ENCODE results near the gene USH2A.

USH2A gene

DNA sequence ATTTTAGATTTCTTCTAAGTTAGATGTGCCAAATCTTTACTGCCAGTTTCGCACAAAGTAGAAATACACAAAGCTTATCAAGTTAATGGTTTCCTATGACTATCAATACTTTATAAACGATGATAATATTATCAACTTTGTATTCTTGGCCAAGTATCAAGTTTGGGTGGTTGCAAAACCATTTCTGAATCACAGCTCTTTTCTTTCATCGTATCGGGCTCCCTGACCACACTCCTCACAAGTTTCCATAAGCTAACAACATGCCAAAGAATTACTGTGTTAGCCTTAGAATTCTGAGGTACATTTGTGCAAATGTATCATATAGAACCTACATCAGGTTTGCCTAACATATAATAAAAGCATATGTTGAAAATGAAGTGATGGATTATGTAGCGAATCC, 545.1 kb downstream of the USH2A start:
- no peak for DNase-seq (ENCODE audit: low read depth in 4 of 4, low spot score in 1 of 4)

DNA sequence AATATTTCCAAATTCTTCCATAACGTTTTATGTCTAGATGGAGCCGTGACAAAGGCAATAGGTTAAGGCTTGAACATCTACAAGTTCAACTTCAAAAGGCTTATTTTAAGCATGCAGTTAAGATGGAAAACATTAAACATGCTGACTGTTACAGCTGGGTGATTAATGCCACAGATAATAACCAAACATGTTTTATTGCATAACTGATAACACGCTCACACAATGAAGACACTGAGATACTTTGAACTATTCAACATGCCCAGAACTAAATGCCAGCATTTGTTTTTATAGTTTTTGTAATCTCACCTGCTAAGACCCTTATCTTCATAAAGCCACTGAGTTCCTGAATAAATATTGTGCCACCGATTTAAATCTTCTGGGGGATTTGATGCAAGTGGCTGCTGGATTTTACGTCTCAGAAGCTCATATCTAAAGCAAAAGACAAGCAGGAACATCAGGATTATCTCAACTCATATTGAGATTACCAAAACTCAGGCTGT, 545.7 kb downstream of the USH2A start:
- no peak for DNase-seq (ENCODE audit: low read depth in 4 of 4, low spot score in 1 of 4)

DNA sequence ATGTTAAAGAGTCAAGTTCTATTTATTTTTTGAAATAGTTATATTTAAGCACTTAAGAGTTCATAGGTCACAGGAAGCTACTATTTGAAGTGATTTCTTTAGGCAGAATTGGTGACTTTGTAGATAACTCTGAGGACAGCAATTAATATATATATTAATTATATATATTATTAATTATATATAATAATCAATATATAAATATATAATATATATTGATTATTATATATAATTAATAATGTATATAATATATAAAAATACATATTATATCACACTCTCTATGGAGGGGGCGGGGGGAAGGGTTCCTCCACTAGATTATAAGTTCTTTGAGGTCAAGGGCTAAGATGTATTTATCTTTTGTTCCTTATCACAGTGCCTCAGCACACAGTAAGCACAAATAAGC, 547.5 kb downstream of the USH2A start:
- DNase-seq (ENCODE audit: low read depth in 4 of 4, low spot score in 1 of 4) = no peak

DNA sequence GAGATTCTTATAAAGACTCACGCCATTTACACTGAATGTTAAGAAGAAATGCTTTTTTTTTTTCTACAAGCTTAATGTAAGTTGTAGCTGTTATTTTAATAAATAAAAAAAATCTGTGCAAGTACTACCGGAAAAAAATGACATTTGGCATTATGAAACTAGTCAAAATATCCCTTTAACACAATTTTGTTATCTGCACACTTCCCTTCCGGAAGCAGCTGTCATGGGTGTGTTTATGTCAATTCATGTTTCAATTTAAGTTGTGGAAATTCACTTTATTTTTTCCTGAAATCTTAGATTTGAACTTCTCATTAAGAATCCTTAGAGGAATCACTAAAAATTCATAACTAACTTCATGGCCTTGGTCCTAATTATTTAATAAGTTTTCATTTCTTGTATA, 548.0 kb downstream of the USH2A start:
- no peak for DNase-seq (ENCODE audit: low read depth in 4 of 4, low spot score in 1 of 4)

DNA sequence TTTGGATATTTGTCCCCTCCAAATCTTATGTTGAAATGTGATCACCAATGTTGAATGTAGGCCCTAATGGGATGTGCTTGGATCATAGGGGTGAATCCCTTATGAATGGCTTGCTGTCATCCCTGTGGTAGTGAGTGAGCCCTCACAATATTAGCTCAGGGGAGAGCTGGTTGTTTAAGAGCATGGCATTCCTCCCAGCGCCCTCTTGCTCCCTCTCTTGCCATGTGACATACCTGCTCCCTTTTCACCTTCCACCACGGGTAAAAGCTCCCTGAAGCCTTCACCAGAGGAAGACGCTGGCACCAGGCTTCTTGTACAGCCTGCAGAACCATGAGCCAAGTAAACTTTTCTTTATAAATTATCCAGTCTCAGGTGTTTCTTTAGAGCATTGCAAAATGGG, 550.6 kb downstream of the USH2A start:
- DNase-seq (ENCODE audit: low read depth in 4 of 4, low spot score in 1 of 4) = no peak

DNA sequence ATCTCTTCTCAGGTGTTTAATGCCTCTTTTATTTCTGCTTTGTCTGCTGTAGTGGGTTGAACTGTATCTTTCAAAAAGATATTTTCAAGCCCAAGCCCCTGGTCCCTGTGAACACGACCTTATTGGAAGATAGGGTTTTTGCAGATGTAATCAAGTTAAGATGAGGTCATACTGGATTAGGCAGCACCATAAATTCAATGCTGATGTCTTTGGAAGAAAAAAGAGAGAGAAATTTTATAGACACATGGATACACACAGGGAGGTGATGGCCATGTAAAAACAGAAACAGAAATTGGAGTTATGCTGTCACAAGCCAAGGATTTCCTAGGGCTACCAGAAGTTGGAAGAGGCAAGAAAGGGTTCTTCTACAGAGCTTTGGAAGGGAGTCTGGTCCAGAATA, 554.7 kb downstream of the USH2A start:
- no peak for DNase-seq (ENCODE audit: low read depth in 4 of 4, low spot score in 1 of 4)

DNA sequence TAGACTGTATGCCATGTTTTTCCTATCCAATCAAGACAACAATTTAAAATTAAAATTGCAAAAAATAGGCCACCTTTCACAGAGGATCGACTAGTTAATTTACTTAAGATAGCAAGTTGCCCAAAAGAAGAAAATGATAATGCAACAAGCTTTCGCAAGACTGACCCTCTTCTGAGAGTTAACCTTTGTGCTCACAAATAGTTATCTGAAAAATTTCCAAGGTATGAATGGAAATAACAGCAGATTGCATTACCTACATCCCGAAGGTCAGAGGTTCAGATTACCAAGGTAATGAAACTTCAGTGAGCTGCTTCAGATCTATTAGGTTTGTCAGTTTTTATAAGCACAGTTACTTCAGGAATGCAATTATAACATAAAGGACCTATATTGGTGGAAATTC, 558.2 kb downstream of the USH2A start:
- DNase-seq (ENCODE audit: low read depth in 4 of 4, low spot score in 1 of 4) = no peak

DNA sequence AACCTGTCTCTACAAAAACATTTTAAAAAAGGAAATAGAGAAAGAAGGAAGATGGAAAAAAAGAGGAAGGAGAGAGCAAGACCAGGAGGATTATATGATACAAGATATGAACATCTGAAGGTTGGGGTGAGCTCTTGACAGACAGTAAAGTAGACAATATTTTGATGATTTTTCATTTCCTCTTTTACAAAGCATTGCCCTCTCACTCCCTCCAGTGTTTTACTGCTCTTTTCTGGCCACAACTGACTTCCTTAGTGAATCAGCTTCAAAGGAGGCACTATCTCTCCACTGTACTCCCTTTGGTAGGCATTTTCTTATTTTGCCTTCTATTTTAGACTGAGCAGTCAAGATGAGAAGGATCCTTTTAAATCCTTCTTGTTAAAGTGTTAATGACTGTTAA, 559.5 kb downstream of the USH2A start:
- no peak for DNase-seq (ENCODE audit: low read depth in 4 of 4, low spot score in 1 of 4)

DNA sequence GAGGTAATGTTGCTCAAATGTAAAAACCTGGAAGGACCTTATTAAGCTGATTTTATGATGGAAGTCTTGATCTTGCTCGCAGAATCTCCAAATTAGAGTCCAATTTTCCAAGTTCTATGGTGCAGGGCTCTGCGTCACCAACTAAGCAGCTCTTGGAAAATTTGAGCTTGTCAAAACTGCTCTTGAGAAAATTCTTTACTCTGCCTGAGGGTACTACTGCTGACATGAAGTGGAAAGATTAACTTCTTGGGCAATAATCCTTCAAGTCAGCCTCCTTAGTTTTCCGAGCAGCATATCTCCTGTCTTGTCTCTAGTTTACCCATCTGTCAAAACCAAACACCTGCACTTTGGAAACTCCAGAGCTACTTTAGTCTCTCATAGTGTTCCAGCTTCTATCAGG, 562.4 kb downstream of the USH2A start:
- no peak for DNase-seq (ENCODE audit: low read depth in 4 of 4, low spot score in 1 of 4)

DNA sequence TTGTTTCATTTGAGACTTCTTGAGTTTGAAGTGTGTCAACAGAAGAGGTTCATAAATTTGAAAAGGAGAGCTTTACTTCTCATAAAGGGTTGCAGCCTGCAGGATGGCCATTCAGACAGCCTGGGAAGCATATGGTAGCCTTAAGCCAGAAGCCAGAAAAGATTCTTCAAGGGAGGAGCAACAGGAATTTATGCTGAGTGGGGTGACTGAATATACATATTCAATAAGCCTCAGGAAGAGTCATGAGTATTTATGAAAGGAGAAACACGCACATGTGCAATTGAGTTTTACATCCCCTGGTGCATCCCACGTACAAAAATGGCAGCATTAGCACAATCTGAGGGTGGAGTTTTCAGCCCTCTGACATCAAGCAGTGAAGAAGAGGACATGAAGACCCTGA, 565.9 kb downstream of the USH2A start:
- no peak for DNase-seq (ENCODE audit: low read depth in 4 of 4, low spot score in 1 of 4)

DNA sequence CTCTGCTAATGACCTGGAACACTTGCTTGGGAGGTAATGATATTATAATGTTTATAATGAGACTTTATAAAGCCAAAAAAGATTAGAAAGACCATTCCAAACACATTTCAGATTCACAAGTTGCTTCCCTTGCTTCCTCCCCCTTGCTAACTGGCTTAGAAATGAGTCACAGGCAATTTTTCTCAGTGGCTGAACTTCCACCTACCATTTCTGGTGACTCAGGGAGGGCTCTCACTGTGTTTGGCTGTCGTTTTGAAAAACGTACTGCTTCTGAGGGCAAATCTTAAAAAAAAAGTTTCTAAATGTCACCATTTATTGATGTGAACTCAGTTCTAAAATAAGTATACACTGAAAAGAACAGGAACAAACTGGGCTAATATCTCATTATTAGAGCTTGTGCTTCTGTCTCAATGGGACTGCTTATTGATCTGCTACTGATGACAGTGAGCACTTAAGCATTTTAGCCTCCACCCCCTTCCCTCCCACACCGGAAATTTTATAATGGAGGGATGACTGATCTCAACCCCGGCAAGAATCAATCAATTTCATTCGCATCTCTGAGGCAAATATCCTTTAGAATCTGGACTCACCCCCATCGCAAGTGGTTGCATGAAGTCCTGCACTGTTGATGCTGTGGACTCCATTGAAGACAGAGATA, 577.9 kb downstream of the USH2A start:
- no peak for DNase-seq (ENCODE audit: low read depth in 4 of 4, low spot score in 1 of 4)

DNA sequence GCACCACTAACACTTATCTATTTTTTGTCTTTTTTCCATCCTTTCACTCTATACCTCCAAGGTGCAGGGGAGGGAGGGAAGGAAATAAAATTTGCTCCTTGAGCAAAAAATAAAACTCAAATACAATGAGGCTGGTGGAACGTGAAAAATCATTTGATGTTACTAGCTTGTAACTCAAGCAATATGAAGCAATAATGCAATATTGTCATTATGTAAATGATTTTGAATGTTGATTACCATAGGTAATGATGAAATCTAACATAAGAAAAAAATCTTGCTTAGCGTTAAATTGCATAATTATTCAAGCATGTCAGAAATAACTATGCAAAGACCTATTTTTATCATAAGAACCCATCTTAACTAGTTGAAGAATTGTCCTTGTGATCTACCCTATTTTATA, 578.5 kb downstream of the USH2A start:
- DNase-seq (ENCODE audit: low read depth in 4 of 4, low spot score in 1 of 4) = no peak

DNA sequence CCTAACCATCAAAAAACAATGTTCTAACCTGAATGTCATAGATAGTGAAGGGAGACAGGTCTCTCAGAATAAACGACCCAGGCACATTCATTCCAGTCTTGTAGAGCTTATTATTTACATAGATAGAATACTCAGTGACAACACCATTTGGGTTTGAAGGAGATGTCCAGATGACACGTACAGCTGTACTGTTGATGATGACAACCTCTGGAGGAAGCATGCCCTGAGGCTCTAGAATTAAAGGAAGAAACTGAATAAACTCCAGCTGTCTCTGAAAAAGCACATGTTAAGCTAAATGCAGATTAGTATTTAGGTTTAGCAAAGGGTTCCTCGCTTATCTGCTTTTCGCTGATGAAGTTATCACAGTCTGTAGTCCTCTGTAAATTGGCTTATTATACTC, 579.0 kb downstream of the USH2A start:
- DNase-seq (ENCODE audit: low read depth in 4 of 4, low spot score in 1 of 4) = no peak

DNA sequence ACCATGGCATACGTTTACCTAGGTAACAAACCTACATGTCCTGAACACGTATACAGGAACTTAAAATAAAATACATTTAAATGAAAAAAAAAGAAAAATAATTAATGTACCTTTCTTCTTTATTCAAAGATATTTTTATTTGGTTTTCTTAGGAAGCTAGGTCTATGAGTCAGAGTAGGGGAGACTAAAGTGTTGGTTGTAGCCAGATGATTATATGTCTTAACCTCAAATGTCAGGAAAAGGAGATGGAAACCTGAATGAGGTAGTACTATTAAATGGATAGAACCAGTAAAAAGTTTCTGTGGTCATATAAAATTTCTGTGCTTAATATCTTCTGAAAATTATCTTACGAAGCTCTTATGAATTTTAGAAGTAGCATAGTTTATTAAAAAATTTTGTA, 580.3 kb downstream of the USH2A start:
- no peak for DNase-seq (ENCODE audit: low read depth in 4 of 4, low spot score in 1 of 4)

DNA sequence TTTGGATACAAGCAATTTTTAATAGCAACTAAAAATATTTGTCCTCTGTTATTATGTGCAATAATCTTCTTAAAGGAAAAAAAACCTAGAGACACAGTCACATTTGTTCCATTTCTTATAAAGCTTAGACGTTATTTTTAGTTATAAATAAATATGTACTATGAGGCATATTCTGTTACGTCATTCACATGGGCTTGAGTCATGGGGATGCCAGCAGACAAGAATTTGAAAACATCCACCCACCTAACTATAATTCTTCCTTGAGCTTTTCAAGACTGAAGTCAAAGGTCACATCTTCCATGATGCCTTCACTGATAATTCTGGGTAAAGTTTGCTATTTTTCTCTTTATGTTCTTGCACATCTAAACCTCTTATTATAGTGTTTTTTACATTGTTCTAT, 587.3 kb downstream of the USH2A start:
- DNase-seq (ENCODE audit: low read depth in 4 of 4, low spot score in 1 of 4) = no peak

DNA sequence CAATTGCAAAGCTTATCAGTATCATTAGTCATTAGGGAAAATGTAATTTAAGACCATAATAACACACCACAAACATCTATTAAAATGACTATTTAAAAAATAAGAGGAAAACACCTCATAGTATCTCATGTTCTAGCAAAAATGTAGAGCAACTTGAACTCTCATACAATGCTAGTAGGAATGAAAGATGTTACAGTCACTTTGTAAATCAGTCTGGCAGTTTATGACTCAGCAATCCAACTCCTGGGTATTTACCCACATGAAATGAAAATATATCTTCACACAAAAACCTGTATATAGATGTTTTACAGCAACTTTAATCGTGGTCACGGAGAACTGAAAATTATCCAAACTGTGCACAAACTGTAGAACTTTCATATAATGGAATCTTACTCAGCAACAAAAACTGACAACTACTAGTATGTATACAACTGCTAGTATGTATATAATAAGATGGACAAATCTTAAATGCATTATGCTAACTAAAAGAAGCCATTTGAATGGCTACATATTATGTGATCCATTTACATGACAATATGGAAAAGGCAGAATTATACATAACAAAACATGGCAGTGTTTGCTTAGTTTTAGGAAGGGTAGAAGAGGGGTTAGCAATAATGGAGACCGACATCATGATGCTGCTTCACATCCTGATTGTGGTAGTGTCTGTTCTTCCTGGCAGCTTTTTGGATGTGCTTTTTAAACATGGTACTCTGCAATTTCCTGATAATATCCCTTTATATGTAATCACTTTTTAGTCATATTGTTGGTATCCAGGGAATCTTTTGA, 589.1 kb downstream of the USH2A start:
- no peak for DNase-seq (ENCODE audit: low read depth in 4 of 4, low spot score in 1 of 4)

DNA sequence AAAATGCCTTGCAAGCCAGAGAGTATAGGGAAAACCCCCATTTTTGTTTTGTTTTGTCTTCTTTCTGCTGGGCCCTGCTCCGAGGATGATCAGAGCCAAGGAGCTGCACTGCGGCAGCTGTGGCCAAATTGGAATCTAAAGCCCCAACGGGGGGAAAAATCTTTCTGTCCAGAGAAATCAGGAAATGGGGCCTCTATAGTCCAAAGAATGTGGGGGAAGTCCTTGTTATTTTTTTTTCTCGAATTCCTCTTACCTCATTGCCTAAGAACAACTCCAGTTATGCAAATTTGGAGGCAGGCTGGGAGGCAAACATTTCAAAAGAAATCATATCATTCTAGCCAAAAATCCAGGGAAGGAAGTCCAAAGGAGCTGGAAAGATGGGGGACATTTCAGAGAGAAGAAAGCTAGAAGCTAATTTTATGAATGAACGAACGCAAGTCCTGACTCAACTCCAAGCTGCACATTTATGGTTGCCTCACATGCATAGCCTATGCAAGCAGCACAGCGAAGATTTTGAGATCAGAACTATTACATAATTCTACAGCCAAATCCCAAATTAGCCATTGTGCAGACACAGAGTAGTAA, 592.9 kb downstream of the USH2A start:
- DNase-seq (ENCODE audit: low read depth in 4 of 4, low spot score in 1 of 4) = no peak

DNA sequence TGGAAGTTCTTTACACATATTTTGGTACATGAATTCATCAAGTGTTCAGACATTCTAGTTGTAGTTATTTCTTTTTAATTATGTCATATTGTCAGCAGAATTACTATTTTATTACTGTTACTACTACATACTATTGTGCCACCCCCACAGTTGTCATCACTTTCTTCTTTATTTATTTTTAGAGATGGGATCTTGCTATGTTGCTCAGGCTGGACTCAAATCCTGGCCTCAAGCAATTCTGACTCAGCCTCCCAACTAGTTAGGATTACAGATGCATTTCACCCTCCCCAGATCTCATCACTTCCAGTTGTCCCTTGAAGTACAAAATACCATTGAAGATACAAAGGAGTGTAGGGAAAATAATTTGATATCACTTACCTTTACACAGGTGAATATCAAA, 598.2 kb downstream of the USH2A start:
- no peak for DNase-seq (ENCODE audit: low read depth in 4 of 4, low spot score in 1 of 4)

DNA sequence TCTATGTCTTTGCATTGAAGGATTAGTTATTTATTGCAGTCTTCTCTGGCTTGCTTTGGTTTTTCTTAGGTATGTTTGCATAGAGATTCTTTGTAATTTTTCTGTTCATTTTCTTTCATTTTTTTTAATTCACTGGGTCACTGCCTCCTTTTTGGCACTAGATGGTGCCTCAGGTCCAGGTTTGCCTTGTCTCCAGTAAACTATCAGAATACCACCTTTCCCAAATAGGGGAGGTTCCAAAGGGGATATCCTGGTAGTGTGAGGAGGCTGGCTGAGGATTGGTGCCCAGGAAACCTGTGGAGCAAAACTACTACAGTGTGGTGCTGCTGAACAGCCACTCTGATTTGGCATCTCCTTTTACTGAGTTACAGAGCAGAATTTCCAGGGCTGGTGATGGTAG, 599.0 kb downstream of the USH2A start:
- DNase-seq (ENCODE audit: low read depth in 4 of 4, low spot score in 1 of 4) = no peak

DNA sequence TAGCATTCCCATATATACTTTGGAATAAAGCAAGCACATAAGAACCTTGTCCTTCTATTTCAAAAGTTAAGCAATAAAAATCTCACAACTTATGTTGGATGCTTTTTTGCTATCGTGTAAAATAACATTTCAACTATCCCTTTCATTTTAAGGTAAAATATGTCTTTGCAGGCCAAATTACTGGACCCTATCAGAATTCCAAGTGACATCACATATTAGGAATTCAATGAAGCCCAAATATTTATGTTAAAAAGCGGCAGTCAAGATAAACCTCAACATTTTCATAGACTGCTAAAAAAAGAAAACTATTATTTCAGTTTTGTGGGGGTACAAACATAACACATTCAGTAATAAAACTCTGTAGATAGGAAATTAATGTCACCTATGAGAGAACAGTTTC, 604.1 kb downstream of the USH2A start:
- DNase-seq (ENCODE audit: low read depth in 4 of 4, low spot score in 1 of 4) = no peak

DNA sequence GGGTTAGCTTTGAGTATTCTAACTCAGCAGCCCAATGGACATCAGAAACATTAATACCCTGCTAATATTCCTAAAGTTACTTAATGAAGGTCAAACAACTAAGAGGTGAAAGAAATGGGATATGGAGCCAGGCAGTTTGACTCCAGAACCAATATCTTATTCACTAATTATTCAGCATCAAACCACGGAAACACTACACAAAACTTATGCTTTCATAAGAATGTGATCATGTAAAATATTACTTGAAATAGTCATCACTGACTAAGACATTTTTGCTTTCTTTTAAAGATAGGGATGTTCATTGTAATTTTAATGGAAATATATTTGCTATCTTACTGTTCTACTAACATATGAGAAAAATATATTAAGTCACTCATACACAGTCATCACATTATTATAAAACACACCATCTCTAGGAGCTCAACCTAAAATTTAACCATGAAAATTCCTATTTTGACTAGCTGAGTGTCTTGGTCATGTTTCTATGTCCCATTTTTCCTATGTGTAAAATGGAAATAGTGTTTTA, 615.3 kb downstream of the USH2A start:
- no peak for DNase-seq (ENCODE audit: low read depth in 4 of 4, low spot score in 1 of 4)

DNA sequence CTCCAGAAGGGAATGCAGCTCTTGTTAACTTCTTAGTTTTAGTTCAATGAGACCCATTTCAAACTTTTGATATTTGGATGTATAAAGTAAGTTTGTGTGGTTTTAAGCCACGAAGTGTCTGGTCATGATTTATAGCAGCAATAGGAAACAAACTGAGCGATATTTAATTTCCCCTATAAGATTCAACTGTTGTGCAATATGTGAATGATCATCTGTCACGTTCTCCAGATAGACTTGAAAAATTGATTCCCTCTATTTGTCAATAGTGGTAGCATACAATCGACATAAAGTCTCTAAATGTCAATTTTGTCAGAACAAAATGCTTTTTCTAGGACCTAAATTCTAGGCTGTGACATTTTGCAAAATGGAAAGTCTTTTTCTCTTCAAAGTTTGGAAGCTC, 616.0 kb downstream of the USH2A start:
- DNase-seq (ENCODE audit: low read depth in 4 of 4, low spot score in 1 of 4) = no peak
